Large intestine (tissue), 3 donors: ENCODE data around the gene USP27X. TPM values are rescaled to one million over a fixed set of nuclear protein-coding genes. Genes with fewer than 3 reads are reported as not detected.
A peak's percentile ranks its signal among the peaks of the same experiment; 100 is the strongest.

ENCODE experiments used
- DNase-seq, 2 donors: peaks; one replicate each; pipeline versions ENCODE4 v3.0.0 to v3.0.0-alpha.2; 2013
- H3K27ac ChIP-seq: one replicate; pipeline ENCODE4 v1.5.1; 2013; ENCODE audit warnings: low read length
- H3K27me3 ChIP-seq: 2 replicates; pipeline ENCODE4 v1.6.1; 2013; ENCODE audit warnings: low read length; ENCODE audit not compliant: control insufficient read depth, insufficient read depth
- H3K36me3 ChIP-seq: 2 replicates; pipeline ENCODE4 v1.6.1; 2013; ENCODE audit warnings: low read length; ENCODE audit not compliant: control insufficient read depth, insufficient read depth
- H3K4me1 ChIP-seq: one replicate; pipeline ENCODE4 v1.6.1; 2013; ENCODE audit warnings: low read length; ENCODE audit not compliant: control insufficient read depth, insufficient read depth
- H3K4me3 ChIP-seq: one replicate; pipeline ENCODE4 v1.5.1; 2013; ENCODE audit warnings: low read length
- H3K9me3 ChIP-seq: one replicate; pipeline ENCODE4 v1.6.1; 2013; ENCODE audit warnings: mild to moderate bottlenecking, low read depth, low read length, moderate library complexity; ENCODE audit not compliant: control insufficient read depth
- WGBS: methylation state at CpG from one replicate; pipeline ENCODE4 v1.1.5; 2013; ENCODE audit warnings: low lambda C conversion rate; ENCODE audit not compliant: insufficient coverage; 5-methylcytosine and 5-hydroxymethylcytosine counted together
- polyA plus RNA-seq: library from polyadenylated mRNA; unstranded; fragments of 120-200 nt; gene quantifications from one replicate; pipeline ENCODE4 v1.2.1, GENCODE V29; 2013

The USP27X gene
- polyA plus RNA-seq, 1 donor, result 6.5 TPM

- peaks cover 19% of the 10 kb centered on the region for H3K4me1 ChIP-seq
- no peaks in the 10 kb centered on the region for H3K27me3 ChIP-seq
- H3K36me3 ChIP-seq, result no peaks in the 10 kb centered on the region
- H3K27ac ChIP-seq, result peak overlapping the region; percentile 63
- DNase-seq, result peak in 1 of 2 donors; percentile 48
- peak overlapping the region; percentile 62 for H3K4me3 ChIP-seq
- no peaks in the 10 kb centered on the region for H3K9me3 ChIP-seq
- WGBS, result no CpG with 5 or more reads among the region's 55 CpGs
Observed at GRCh38 chrX:49879656-49880277, 483 bp downstream of the USP27X start.

- no peak for DNase-seq
- no peaks in the 10 kb centered on the region for H3K27me3 ChIP-seq
- no peaks in the 10 kb centered on the region for H3K36me3 ChIP-seq
- no peak overlapping the region for H3K4me3 ChIP-seq
- H3K9me3 ChIP-seq, result no peaks in the 10 kb centered on the region
- no peak overlapping the region for H3K27ac ChIP-seq
- peaks cover 19% of the 10 kb centered on the region for H3K4me1 ChIP-seq
- WGBS, result no CpG with 5 or more reads among the region's 12 CpGs
Observed at GRCh38 chrX:49880668-49881067, 1.4 kb downstream of the USP27X start.

GRCh38 chrX:49884290-49884862 lies 5.1 kb downstream of the USP27X start:
- Histone ChIP-seq H3K27ac (no peak overlapping the region), H3K4me3 (no peak overlapping the region), H3K4me1 (peaks cover 9% of the 10 kb centered on the region), H3K9me3 (no peaks in the 10 kb centered on the region), H3K36me3 (no peaks in the 10 kb centered on the region), H3K27me3 (no peaks in the 10 kb centered on the region)
- peak; percentile 40 to 64 for DNase-seq
- WGBS, result no CpG with 5 or more reads among the region's 7 CpGs

GRCh38 chrX:49892542-49892941 lies 13.3 kb downstream of the USP27X start:
- Histone ChIP-seq H3K27me3 (no peaks in the 10 kb centered on the region), H3K27ac (no peak overlapping the region), H3K4me3 (no peak overlapping the region), H3K9me3 (no peaks in the 10 kb centered on the region), H3K4me1 (no peaks in the 10 kb centered on the region), H3K36me3 (no peaks in the 10 kb centered on the region)
- WGBS, result no CpG with 5 or more reads among the region's 4 CpGs
- no peak for DNase-seq

GRCh38 chrX:49896951-49897350 lies 17.7 kb downstream of the USP27X start:
- Histone ChIP-seq H3K9me3 (no peaks in the 10 kb centered on the region), H3K4me3 (no peak overlapping the region), H3K36me3 (no peaks in the 10 kb centered on the region), H3K4me1 (peaks cover 3% of the 10 kb centered on the region), H3K27me3 (no peaks in the 10 kb centered on the region), H3K27ac (no peak overlapping the region)
- WGBS, result no CpG with 5 or more reads among the region's 4 CpGs
- DNase-seq, result no peak

- peak in 1 of 2 donors; percentile 51 for DNase-seq
- peaks cover 3% of the 10 kb centered on the region for H3K4me1 ChIP-seq
- H3K36me3 ChIP-seq, result no peaks in the 10 kb centered on the region
- H3K4me3 ChIP-seq, result no peak overlapping the region
- no peaks in the 10 kb centered on the region for H3K9me3 ChIP-seq
- no peak overlapping the region for H3K27ac ChIP-seq
- H3K27me3 ChIP-seq, result no peaks in the 10 kb centered on the region
Observed at GRCh38 chrX:49901048-49901447, 21.8 kb downstream of the USP27X start.

GRCh38 chrX:49910344-49910743 lies 31.1 kb downstream of the USP27X start:
- no peaks in the 10 kb centered on the region for H3K4me1 ChIP-seq
- H3K9me3 ChIP-seq, result no peaks in the 10 kb centered on the region
- no peak overlapping the region for H3K4me3 ChIP-seq
- DNase-seq, result peak in 1 of 2 donors; percentile 14
- no peak overlapping the region for H3K27ac ChIP-seq
- no peaks in the 10 kb centered on the region for H3K36me3 ChIP-seq
- no peaks in the 10 kb centered on the region for H3K27me3 ChIP-seq
- WGBS, result no CpG with 5 or more reads among the region's 3 CpGs

GRCh38 chrX:49912086-49912485 lies 32.8 kb downstream of the USP27X start:
- WGBS, result no CpG with 5 or more reads among the region's 3 CpGs
- no peak for DNase-seq
- H3K27ac ChIP-seq, result no peak overlapping the region

GRCh38 chrX:49912861-49913260 lies 33.6 kb downstream of the USP27X start:
- H3K27me3 ChIP-seq, result no peaks in the 10 kb centered on the region
- peak overlapping the region; percentile 51 for H3K27ac ChIP-seq
- peak in 1 of 2 donors; percentile 64 for DNase-seq
- H3K4me3 ChIP-seq, result no peak overlapping the region
- H3K4me1 ChIP-seq, result no peaks in the 10 kb centered on the region
- WGBS, result no CpG with 5 or more reads among the region's 3 CpGs
- H3K9me3 ChIP-seq, result no peaks in the 10 kb centered on the region
- H3K36me3 ChIP-seq, result no peaks in the 10 kb centered on the region

More at GRCh38 chrX:49912086-49912485, 32.8 kb downstream of the USP27X start:
- Histone ChIP-seq H3K4me1 (no peaks in the 10 kb centered on the region), H3K36me3 (no peaks in the 10 kb centered on the region), H3K9me3 (no peaks in the 10 kb centered on the region), H3K27me3 (no peaks in the 10 kb centered on the region), H3K4me3 (no peak overlapping the region)

GRCh38 chrX:49915361-49916222 lies 36.3 kb downstream of the USP27X start:
- peak in 1 of 2 donors; percentile 65 for DNase-seq
- peaks cover 6% of the 10 kb centered on the region for H3K4me1 ChIP-seq
- H3K4me3 ChIP-seq, result no peak overlapping the region
- no peaks in the 10 kb centered on the region for H3K36me3 ChIP-seq
- H3K9me3 ChIP-seq, result no peaks in the 10 kb centered on the region
- 17% methylated on average over 2 of the region's 8 CpGs for WGBS
- H3K27ac ChIP-seq, result no peak overlapping the region
- H3K27me3 ChIP-seq, result no peaks in the 10 kb centered on the region
